ENCODE measurements around the gene SAC3D1. TPM values are rescaled to one million over a fixed set of nuclear protein-coding genes. Genes with fewer than 3 reads are reported as not detected.

The SAC3D1 gene
- total RNA-seq, 2 donors from 2014 or later = 18.1 to 21.6 TPM

GRCh38 chr11:65089621-65090020 lies 48.6 kb downstream of the SAC3D1 start:
- Mint-ChIP-seq H3K27me3 (ENCODE audit: low read depth) (no peaks in the 10 kb centered on the region), H3K4me3 (no peak overlapping the region), H3K36me3 (ENCODE audit: insufficient read depth in 2 of 2) (peaks cover 4 to 7% of the 10 kb centered on the region in 2 donors), H3K27ac (no peak overlapping the region), H3K4me1 (ENCODE audit: low read depth) (peaks cover 13% of the 10 kb centered on the region), H3K9me3 (no peaks in the 10 kb centered on the region)
- ATAC-seq (replicated peaks in 1 of 2) (no peak), DNase-seq (no peak)

- H3K27ac Mint-ChIP-seq = no peak overlapping the region
- H3K36me3 Mint-ChIP-seq (ENCODE audit: insufficient read depth in 2 of 2) = peaks cover 3 to 5% of the 10 kb centered on the region in 2 donors
- peaks cover 5% of the 10 kb centered on the region for H3K4me1 Mint-ChIP-seq (ENCODE audit: low read depth)
- no peak for ATAC-seq (replicated peaks in 1 of 2)
- no peaks in the 10 kb centered on the region for H3K9me3 Mint-ChIP-seq
- no peaks in the 10 kb centered on the region for H3K27me3 Mint-ChIP-seq (ENCODE audit: low read depth)
- H3K4me3 Mint-ChIP-seq = no peak overlapping the region
- DNase-seq = no peak
These were observed 49.6 kb downstream of the SAC3D1 start for GRCh38 chr11:65090628-65091027.

Other genes starting within 250 kb of the SAC3D1 start
- gene MAP4K2, start 238.0 kb upstream of the SAC3D1 start, total RNA-seq = 10 to 100 TPM; 74.7 to 84.5 TPM
- gene MEN1, start 230.7 kb upstream of the SAC3D1 start, total RNA-seq = 10 to 100 TPM; 33.8 to 36.3 TPM
- gene CDC42BPG, start 196.6 kb upstream of the SAC3D1 start, total RNA-seq = 1 to 10 TPM; 1.1 to 1.5 TPM
- 100 to 1,000 TPM; 136 to 159 TPM for gene EHD1, start 162.6 kb upstream of the SAC3D1 start, total RNA-seq
- 10 to 100 TPM; 20.9 to 27.0 TPM for gene ATG2A, start 124.0 kb upstream of the SAC3D1 start, total RNA-seq
- gene PPP2R5B, start 116.5 kb upstream of the SAC3D1 start, total RNA-seq = 10 to 100 TPM; 15.0 to 24.0 TPM
- gene GPHA2, start 105.3 kb upstream of the SAC3D1 start, total RNA-seq = under 1 TPM; 0.58 to 0.81 TPM
- 1 to 10 TPM; 1.7 to 2.7 TPM for gene MAJIN, start 69.1 kb upstream of the SAC3D1 start, total RNA-seq
- gene BATF2, start 44.2 kb upstream of the SAC3D1 start, total RNA-seq = under 1 TPM; 0.31 to 0.39 TPM
- gene ARL2, start 27.1 kb upstream of the SAC3D1 start, total RNA-seq = 100 to 1,000 TPM in 1 of 2 donors, 10 to 100 TPM in 1; 96.0 to 101 TPM
- 10 to 100 TPM; 31.5 to 38.7 TPM for gene SNX15, start 13.8 kb upstream of the SAC3D1 start, total RNA-seq
- gene NAALADL1, start 17.3 kb downstream of the SAC3D1 start, total RNA-seq = 10 to 100 TPM; 25.0 to 31.6 TPM
- 100 to 1,000 TPM; 139 to 174 TPM for gene CDCA5, start 42.8 kb downstream of the SAC3D1 start, total RNA-seq
- 10 to 100 TPM; 44.2 to 46.5 TPM for gene ZFPL1, start 43.0 kb downstream of the SAC3D1 start, total RNA-seq
- 100 to 1,000 TPM; 118 to 119 TPM for gene VPS51, start 55.0 kb downstream of the SAC3D1 start, total RNA-seq
- gene TM7SF2, start 70.7 kb downstream of the SAC3D1 start, total RNA-seq = 10 to 100 TPM; 22.8 to 26.8 TPM
- 10 to 100 TPM in 1 of 2 donors, 1 to 10 TPM in 1; 9.9 to 10.4 TPM for gene ZNHIT2, start 76.5 kb downstream of the SAC3D1 start, total RNA-seq
- 1,000 to 10,000 TPM; 1,144 to 1,164 TPM for gene FAU, start 80.9 kb downstream of the SAC3D1 start, total RNA-seq
- 10 to 100 TPM; 73.6 to 89.8 TPM for gene MRPL49, start 81.1 kb downstream of the SAC3D1 start, total RNA-seq
- 10 to 100 TPM; 45.8 to 53.1 TPM for gene SYVN1, start 93.3 kb downstream of the SAC3D1 start, total RNA-seq
- not detected for gene SPDYC, start 129.0 kb downstream of the SAC3D1 start, total RNA-seq
- 100 to 1,000 TPM in 1 of 2 donors, 10 to 100 TPM in 1; 99.1 to 114 TPM for gene CAPN1, start 140.7 kb downstream of the SAC3D1 start, total RNA-seq
- 10 to 100 TPM; 54.2 to 67.0 TPM for gene POLA2, start 220.8 kb downstream of the SAC3D1 start, total RNA-seq

Data from activated T-cell treated with anti-CD3 and anti-CD28 coated beads, Interleukin-2, amount 50 U/mL, for 72 hours (primary cell).